ENCODE measurements around the gene DNMT1. TPM values are rescaled to one million over a fixed set of nuclear protein-coding genes. Genes with fewer than 3 reads are reported as not detected.

The DNMT1 gene
- polyA plus RNA-seq, 1 of the 3 experiments (the other 2 are of a cell fraction): 58.3 TPM

DNA sequence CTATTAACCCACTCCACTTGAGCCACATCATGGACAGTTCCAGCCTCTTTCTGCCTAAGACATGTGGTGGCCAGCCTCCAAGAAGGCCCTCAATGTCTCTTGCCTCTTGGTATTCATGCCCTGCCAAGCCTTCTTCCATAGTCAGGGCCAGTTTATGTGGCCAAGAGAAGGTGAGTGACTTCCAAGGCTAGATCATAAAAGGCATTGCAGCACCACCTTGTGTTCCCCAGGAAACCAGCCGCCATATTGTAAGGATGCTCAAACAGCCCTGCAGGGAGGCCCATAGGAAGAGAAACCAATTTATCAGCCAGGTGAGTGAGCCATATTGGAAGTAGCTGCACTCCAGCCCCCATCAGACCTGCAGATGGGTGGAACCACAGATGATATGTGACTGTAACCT is 12.3 kb upstream of the DNMT1 start:
- Histone ChIP-seq H3F3A (replicated peaks; ENCODE audit: insufficient read depth) (no peaks in the 10 kb centered on the region), H3K4me1 (ENCODE audit: control insufficient read depth in 1 of 2, insufficient read depth in 2 of 2, low read depth in 1 of 2, low read length in 1 of 2) (no peaks in the 10 kb centered on the region), H3K9ac (no peak overlapping the region), H3K27me3 (ENCODE audit: insufficient read depth) (no peaks in the 10 kb centered on the region), H3K27ac (ENCODE audit: low read depth in 2 of 2, low read length in 1 of 2) (no peak overlapping the region), H3K9me2 (no peaks in the 10 kb centered on the region), H3K4me3 (ENCODE audit: low read depth in 2 of 2, low read length in 1 of 2) (no peak overlapping the region), H3K36me3 (replicated peaks in 1 of 2; ENCODE audit: control insufficient read depth in 1 of 2, insufficient read depth in 2 of 2, low read length in 1 of 2) (no peaks in the 10 kb centered on the region), H3K9me3 (no peaks in the 10 kb centered on the region), H3K4me2 (no peak overlapping the region), H3K79me2 (ENCODE audit: insufficient read depth) (no peaks in the 10 kb centered on the region), H4K20me1 (ENCODE audit: insufficient read depth) (no peaks in the 10 kb centered on the region), H2AFZ (ENCODE audit: low read depth) (no peak overlapping the region)
- WGBS (ENCODE audit: low lambda C conversion rate): 100% methylated on average over 1 of the region's 1 CpG
- POLR2A ChIA-PET: interaction anchor here (1.2 kb wide), 1 partner anchor 12 kb away, joined by 4 read pairs; no protein-coding TSS in a partner anchor
- CTCF ChIA-PET: no interaction called here
- TF ChIP-seq FOXM1 (IDR thresholded peaks at IDR 0.05; ENCODE audit: low read depth): no peak
- TF ChIP-seq GABPA (IDR thresholded peaks at IDR 0.05; ENCODE audit: low read depth): no peak
- no peak for TF ChIP-seq RAD21 (IDR thresholded peaks at IDR 0.05; ENCODE audit: low read length)
- no peak for TF ChIP-seq CHD2 (IDR thresholded peaks at IDR 0.05; ENCODE audit: low read length, partially characterized antibody)
- TF ChIP-seq, protein P1, sequence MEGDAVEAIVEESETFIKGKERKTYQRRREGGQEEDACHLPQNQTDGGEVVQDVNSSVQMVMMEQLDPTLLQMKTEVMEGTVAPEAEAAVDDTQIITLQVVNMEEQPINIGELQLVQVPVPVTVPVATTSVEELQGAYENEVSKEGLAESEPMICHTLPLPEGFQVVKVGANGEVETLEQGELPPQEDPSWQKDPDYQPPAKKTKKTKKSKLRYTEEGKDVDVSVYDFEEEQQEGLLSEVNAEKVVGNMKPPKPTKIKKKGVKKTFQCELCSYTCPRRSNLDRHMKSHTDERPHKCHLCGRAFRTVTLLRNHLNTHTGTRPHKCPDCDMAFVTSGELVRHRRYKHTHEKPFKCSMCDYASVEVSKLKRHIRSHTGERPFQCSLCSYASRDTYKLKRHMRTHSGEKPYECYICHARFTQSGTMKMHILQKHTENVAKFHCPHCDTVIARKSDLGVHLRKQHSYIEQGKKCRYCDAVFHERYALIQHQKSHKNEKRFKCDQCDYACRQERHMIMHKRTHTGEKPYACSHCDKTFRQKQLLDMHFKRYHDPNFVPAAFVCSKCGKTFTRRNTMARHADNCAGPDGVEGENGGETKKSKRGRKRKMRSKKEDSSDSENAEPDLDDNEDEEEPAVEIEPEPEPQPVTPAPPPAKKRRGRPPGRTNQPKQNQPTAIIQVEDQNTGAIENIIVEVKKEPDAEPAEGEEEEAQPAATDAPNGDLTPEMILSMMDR (IDR thresholded peaks at IDR 0.05): no peak
- no peak for TF ChIP-seq MXI1 (IDR thresholded peaks at IDR 0.05; ENCODE audit: low read depth, low read length)
- TF ChIP-seq RXRA (IDR thresholded peaks at IDR 0.05; ENCODE audit: borderline replicate concordance, low read depth): no peak
- no peak for TF ChIP-seq GATA2 (CRISPR knock-in tag; IDR thresholded peaks at IDR 0.05)
- no peak for TF ChIP-seq TEAD4 (IDR thresholded peaks at IDR 0.05; ENCODE audit: borderline replicate concordance, insufficient read depth)
- TF ChIP-seq YY1 (IDR thresholded peaks at IDR 0.05; ENCODE audit: low read depth): no peak
- TF ChIP-seq, protein P2, sequence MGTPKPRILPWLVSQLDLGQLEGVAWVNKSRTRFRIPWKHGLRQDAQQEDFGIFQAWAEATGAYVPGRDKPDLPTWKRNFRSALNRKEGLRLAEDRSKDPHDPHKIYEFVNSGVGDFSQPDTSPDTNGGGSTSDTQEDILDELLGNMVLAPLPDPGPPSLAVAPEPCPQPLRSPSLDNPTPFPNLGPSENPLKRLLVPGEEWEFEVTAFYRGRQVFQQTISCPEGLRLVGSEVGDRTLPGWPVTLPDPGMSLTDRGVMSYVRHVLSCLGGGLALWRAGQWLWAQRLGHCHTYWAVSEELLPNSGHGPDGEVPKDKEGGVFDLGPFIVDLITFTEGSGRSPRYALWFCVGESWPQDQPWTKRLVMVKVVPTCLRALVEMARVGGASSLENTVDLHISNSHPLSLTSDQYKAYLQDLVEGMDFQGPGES (IDR thresholded peaks at IDR 0.05; ENCODE audit: low read depth, low read length): no peak
- no peak for TF ChIP-seq NRF1 (IDR thresholded peaks at IDR 0.05; ENCODE audit: low read depth, low read length)
- TF ChIP-seq JUND (IDR thresholded peaks at IDR 0.05): no peak
- no peak for DNase-seq

DNA sequence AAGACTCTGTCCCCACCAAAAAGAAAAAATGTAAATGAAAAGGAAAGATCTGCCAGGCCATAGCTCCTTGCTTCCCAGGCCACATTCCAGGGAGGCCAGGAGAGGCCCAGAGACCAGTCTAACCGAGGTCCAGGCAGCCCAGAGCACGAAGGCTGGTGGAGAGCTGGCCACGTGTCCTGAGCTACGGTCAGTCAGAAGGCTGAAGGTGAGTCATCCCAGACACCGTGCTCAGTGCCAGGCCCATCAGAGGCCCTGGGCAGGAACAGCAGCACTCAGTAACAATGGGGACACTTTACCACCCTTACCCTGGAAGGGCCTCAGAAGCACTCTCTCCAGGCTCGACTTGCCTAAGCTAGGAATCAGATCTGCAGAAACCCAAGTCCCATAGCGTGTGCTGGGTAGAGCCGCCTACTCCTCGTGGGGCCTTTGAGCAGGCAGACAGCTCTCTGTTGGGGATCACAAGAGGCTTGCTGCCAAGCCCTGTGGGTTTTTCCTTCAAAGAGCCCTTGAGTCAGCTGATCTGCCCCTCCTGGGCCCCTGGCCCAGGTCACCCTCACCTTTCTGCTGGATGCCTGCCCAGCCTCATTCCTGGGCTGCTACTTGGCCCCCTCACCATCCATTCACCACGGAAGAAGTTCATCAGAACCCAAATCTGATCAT is 11.6 kb upstream of the DNMT1 start:
- Histone ChIP-seq H3K79me2 (ENCODE audit: insufficient read depth) (no peaks in the 10 kb centered on the region), H3K4me3 (ENCODE audit: low read depth in 2 of 2, low read length in 1 of 2) (no peak overlapping the region), H3K36me3 (replicated peaks in 1 of 2; ENCODE audit: control insufficient read depth in 1 of 2, insufficient read depth in 2 of 2, low read length in 1 of 2) (no peaks in the 10 kb centered on the region), H3K9me2 (no peaks in the 10 kb centered on the region), H4K20me1 (ENCODE audit: insufficient read depth) (no peaks in the 10 kb centered on the region), H3F3A (replicated peaks; ENCODE audit: insufficient read depth) (no peaks in the 10 kb centered on the region), H3K9ac (no peak overlapping the region), H3K4me2 (no peak overlapping the region), H3K27me3 (ENCODE audit: insufficient read depth) (no peaks in the 10 kb centered on the region), H3K9me3 (no peaks in the 10 kb centered on the region), H3K27ac (ENCODE audit: low read depth in 2 of 2, low read length in 1 of 2) (no peak overlapping the region), H2AFZ (ENCODE audit: low read depth) (no peak overlapping the region), H3K4me1 (ENCODE audit: control insufficient read depth in 1 of 2, insufficient read depth in 2 of 2, low read depth in 1 of 2, low read length in 1 of 2) (no peaks in the 10 kb centered on the region)
- CTCF ChIA-PET: interaction anchor here (0.9 kb wide), 1 partner anchor 13 kb away, joined by 6 read pairs; no protein-coding TSS in a partner anchor
- TF ChIP-seq, protein P1 (IDR thresholded peaks at IDR 0.05): no peak
- TF ChIP-seq, protein P3, sequence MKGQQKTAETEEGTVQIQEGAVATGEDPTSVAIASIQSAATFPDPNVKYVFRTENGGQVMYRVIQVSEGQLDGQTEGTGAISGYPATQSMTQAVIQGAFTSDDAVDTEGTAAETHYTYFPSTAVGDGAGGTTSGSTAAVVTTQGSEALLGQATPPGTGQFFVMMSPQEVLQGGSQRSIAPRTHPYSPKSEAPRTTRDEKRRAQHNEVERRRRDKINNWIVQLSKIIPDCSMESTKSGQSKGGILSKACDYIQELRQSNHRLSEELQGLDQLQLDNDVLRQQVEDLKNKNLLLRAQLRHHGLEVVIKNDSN (IDR thresholded peaks at IDR 0.05; ENCODE audit: borderline replicate concordance, low read depth): peak; percentile 60; the same call in 1 of the 2 replicates
- TF ChIP-seq MAX (IDR thresholded peaks at IDR 0.05; ENCODE audit: low read depth) (peak; percentile 94), FOSL2 (IDR thresholded peaks at IDR 0.05; ENCODE audit: borderline replicate concordance, low read depth) (peak; percentile 37; the same call in 1 of the 2 replicates)
- WGBS (ENCODE audit: low lambda C conversion rate): 52% methylated on average over 4 of the region's 10 CpGs
- no peak for DNase-seq
- POLR2A ChIA-PET: interaction anchor here (1.2 kb wide), 1 partner anchor 11 kb away, joined by 4 read pairs; no protein-coding TSS in a partner anchor

All from SK-N-SH (cell line).